ENCODE measurements around the gene KCNH1.
"Not testable (repeated sequence)": the region's sequence is repeated elsewhere in the genome, so short reads cannot be mapped to it uniquely, and the experiment has no call there.

KCNH1 gene

DNA sequence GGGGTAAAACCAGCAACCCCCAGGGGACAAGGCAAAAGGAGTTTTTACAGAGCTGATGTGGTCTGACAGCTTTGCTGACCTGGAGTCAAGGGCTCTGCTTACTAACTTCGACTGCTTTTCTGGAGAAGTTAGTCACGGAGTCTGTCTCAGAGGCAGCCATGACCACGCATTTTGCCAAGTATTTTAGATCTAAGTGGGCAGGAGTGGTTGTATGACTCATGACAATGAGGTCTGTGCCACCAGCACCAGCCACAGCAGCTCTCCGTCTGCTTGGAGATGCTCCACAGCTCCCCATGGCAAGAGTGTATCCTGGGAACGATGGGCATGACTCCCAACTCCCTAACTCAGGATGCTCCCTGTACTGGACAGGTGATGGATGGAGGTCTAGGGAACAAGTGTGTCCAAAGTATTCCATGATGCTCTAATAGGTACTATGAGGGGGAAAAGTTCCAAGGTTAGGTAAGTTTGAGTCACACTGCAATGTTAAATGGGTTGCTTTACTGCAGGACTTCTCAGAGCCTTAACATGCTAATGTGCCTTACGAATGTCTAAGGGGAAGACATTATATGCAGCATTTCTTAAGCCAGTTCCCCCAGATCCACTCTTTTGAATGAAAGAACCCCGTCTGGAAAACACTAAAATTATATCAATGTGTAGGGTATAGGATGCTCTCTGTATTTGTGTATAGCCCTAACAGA lies 446.2 kb downstream of the KCNH1 start:
- DNase-seq (ENCODE audit: low spot score), result peak; percentile 55

GRCh38 chr1:210686841-210687240 lies 447.1 kb downstream of the KCNH1 start:
- DNase-seq (ENCODE audit: low spot score), result no peak

GRCh38 chr1:210685295-210685650 lies 448.7 kb downstream of the KCNH1 start:
- no peak for DNase-seq (ENCODE audit: low spot score)

GRCh38 chr1:210684466-210685294 lies 449.3 kb downstream of the KCNH1 start:
- no peak for DNase-seq (ENCODE audit: low spot score)

GRCh38 chr1:210683403-210684047 lies 450.4 kb downstream of the KCNH1 start:
- no peak for DNase-seq (ENCODE audit: low spot score)

DNA sequence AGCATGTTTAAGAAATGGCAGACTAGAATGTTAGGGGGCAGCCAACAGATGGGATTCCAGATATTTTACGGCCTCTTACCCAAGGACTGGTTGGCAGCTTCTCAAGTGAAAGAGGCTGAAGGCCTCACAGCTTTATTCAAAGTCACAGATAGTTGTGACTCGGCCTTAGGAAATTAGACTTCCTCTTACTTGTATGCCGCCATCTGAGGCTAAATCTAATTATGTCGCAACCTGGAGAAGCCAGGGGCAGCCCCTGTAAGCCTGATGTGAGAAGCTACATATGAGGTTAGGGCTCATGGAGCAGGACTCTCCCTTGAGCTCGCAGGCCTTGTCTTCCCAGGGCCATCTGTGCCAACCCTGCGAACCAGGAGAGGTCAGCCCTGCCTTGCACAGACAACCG lies 452.8 kb downstream of the KCNH1 start:
- DNase-seq (ENCODE audit: low spot score), result no peak

GRCh38 chr1:210678306-210678705 lies 455.6 kb downstream of the KCNH1 start:
- no peak for DNase-seq (ENCODE audit: low spot score)

DNA sequence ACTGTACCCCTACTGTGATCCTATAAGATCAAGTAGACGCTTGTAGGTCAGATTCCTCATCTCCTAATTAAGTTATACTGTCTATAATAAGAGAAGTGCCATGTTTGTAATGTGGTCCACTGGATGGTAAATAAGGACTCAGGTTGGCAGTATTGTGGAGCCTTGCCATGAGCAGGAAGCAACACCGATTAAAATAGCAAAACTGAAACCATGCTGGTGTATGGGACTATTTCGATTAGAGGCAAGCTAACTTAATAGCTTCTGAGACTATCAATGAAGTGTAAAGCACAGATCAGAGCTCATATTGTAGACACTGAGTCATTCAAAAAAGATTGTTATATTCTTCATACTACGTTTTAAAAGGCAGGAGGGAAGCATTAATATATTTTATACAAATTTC lies 456.4 kb downstream of the KCNH1 start:
- DNase-seq (ENCODE audit: low spot score), result no peak

DNA sequence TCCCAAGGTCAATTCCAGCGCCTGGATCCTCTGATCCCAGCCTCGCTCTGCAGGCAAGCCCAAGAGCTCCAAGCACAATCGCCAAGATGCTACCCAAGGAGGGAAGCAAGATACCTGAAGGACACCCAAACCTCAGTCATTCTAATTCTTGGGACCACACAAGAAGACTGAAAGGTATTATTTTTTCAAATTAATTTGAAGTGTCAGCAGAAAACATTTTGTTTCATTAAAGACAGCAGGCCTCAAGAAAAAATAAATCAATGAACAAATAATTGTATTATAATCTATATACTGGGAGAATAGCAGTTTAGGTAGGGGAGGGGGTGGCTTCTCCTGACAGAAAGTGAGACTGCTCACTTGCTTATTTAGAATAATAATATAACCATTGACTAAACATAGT lies 457.4 kb downstream of the KCNH1 start:
- no peak for DNase-seq (ENCODE audit: low spot score)

- DNase-seq (ENCODE audit: low spot score), result no peak
Observed at GRCh38 chr1:210674151-210674550, 459.8 kb downstream of the KCNH1 start.

GRCh38 chr1:210669951-210670350 lies 464.0 kb downstream of the KCNH1 start:
- no peak for DNase-seq (ENCODE audit: low spot score)

- DNase-seq (ENCODE audit: low spot score), result no peak
Observed at GRCh38 chr1:210663730-210664573, 470.0 kb downstream of the KCNH1 start.

- DNase-seq (ENCODE audit: low spot score), result no peak
Observed at GRCh38 chr1:210662291-210663050, 471.5 kb downstream of the KCNH1 start.

GRCh38 chr1:210661520-210661919 lies 472.4 kb downstream of the KCNH1 start:
- DNase-seq (ENCODE audit: low spot score), result not testable (repeated sequence)

DNA sequence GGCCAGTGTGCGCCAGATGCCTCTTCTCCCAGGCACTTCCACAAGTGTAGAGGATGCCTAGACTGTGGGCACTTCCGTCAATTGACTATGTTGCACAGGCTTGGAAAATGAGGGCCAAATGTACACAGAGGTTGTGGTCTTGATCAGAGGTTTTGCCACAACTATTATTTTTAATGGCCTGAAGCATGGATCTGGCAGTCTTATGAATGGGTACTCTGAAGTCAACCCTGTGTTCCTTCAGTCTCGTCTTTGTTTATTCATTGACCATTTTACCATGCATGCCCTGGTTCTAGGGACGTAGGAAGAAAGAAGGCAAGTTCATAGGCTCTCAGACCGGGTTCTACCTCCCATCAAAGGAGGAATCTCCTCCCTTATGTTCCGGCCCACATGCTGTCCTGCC lies 476.1 kb downstream of the KCNH1 start:
- DNase-seq (ENCODE audit: low spot score), result no peak

DNA sequence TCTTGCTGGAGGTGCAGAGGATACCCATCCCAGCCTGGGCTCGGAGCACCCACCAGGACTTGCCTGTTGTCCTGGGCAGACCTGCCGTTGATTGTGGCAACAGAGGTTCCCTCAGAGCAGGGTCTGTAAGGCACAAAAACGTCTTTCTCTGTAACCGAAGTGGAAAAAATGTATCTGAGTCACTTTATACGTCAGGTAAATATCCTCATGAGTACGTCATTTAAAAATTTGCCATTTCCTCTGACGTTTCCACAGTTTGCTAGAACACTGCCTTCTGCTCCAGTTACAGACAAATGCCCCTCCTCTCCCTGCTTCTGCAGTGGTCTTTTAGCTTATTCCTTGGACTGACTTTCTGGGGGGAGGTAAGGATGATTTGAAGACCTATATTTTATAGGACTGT lies 478.4 kb downstream of the KCNH1 start:
- DNase-seq (ENCODE audit: low spot score), result no peak

DNA sequence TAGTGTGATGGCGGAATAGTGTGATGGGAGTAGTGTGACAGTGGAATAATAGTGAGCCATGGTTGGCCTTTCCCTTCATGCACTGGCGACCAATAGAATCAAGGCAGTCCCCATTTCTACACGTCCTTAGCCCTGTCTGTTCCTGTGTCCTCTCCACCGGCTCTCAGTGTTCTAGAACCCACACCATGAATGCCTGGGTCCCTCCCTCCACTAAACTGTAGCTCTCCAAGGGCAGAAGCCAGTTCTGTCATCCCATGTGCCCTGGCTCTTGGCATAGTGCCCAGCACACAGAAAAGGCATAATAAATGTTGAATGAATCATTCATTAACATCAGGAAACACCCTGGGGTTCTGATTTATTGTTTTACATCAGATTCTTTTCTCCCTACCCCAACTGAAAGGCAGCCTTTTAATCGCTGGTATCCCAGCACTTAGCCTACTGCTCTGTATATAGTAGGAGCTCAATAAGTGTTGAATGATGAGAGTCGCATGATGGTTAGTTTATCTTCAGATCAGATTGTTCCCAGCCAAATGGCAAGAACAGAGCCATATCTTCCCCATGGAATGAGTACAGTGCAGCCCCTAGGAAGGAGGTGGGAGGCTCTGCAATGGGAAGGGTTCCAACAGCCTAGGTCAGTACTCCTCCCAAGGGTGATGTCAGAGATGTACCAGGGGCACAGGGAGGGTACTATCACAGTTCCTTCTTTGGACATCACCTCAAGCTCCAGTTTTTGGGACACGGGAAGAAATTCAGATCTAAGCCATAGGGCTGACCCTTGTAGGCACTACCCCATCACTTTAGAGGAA lies 479.6 kb downstream of the KCNH1 start:
- no peak for DNase-seq (ENCODE audit: low spot score)

GRCh38 chr1:210653771-210654170 lies 480.2 kb downstream of the KCNH1 start:
- no peak for DNase-seq (ENCODE audit: low spot score)

DNA sequence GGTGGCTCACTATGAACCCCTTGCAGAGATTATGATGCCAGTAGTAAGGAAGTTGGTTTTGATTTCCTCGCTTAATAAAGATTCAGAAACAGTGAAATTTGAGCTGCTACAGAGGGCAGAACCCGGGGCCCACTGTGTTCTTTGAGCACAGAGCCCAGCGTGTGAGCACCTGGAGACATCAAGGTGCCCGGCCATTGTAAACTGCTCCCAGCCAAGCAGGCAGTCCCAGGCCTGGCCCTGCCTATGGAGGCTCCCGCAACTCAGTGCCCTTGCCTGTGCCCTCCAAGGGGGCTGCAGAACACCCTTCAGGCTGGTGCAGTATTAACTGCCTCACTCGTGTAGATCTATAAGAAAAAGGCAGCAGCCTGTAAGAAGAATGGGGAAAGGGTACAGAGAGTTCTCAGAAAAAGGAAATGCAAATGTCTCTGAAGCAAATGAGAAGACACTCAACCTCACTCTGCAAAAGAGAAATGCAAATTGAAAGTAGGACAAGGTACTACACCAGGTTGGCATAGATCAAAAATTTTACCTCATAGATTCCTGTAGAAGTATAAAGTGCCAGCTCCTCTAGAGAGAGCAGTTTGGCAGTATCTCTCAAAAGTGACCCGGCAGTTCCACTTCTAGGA lies 481.5 kb downstream of the KCNH1 start:
- no peak for DNase-seq (ENCODE audit: low spot score)

DNA sequence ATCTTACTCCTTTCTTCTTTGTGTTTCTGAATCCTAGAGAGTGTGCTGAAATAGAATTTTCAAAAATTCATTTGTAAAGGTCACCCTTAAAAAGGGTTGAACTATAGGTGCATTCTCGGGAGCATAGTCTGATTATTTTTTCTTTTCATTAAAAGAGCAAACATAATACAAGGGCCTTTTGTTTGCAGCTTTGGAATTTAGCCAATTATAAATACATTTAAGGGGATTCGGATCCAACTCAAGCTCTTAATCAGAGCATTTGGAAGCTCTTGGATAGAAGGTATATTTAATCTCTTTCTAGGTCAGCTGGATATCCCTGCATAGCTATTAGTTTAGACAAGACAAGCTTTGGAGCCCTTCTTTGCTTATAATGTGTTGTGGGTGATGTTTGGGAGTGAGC lies 483.5 kb downstream of the KCNH1 start:
- no peak for DNase-seq (ENCODE audit: low spot score)

Measured in AG08395 (cell line).